Dermis microvascular lymphatic vessel endothelial cell (primary cell): Measurements from ENCODE around the gene NRGN. TPM values are rescaled to one million over a fixed set of nuclear protein-coding genes. Genes with fewer than 3 reads are reported as not detected.
"Not testable (repeated sequence)": the region's sequence is repeated elsewhere in the genome, so short reads cannot be mapped to it uniquely, and the experiment has no call there.

Experiments
- DNase-seq, 2 donors: peaks; one replicate each; pipeline versions ENCODE4 v3.0.0 to v3.0.0-alpha.2; 2010; ENCODE audit warnings: low read depth in 2 of 2
- total RNA-seq: library from RNA; depleted of rRNA; stranded (reverse); fragments of >200 nt; gene quantifications from 2 replicates; pipeline ENCODE4 v1.2.1, GENCODE V29; 2014

NRGN gene
- total RNA-seq, 1 donor from 2014 or later, result 0.64 TPM

- DNase-seq, result no peak
These were observed 17.6 kb downstream of the NRGN start for GRCh38 chr11:124757320-124757719.

GRCh38 chr11:124758355-124759265 is 18.9 kb downstream of the NRGN start:
- peak in 1 of 2 donors; percentile 89 for DNase-seq

- DNase-seq, result peak in 1 of 2 donors; percentile 99
These were observed 19.8 kb downstream of the NRGN start for GRCh38 chr11:124759266-124760204.

- peak in 1 of 2 donors; percentile 60 for DNase-seq
These were observed 20.5 kb downstream of the NRGN start for GRCh38 chr11:124760205-124760652.

GRCh38 chr11:124760806-124761205 is 21.1 kb downstream of the NRGN start:
- DNase-seq, result peak in 1 of 2 donors; percentile 17

- DNase-seq, result peak in 1 of 2 donors; percentile 43
These were observed 21.8 kb downstream of the NRGN start for GRCh38 chr11:124761301-124762104.

GRCh38 chr11:124762105-124762623 is 22.4 kb downstream of the NRGN start, which contains the start of gene ESAM:
Gene ESAM (minus strand): TSS chr11:124762290. CDS start chr11:124762154, 136 bp downstream.
- peak in 1 of 2 donors; percentile 40 for DNase-seq

- peak in 1 of 2 donors; percentile 50 for DNase-seq
These were observed 22.9 kb downstream of the NRGN start for GRCh38 chr11:124762624-124763155.

- peak; percentile 61 to 89 for DNase-seq
These were observed 23.6 kb downstream of the NRGN start for GRCh38 chr11:124763156-124763947.

- no peak for DNase-seq
These were observed 26.4 kb downstream of the NRGN start for GRCh38 chr11:124766156-124766555.

GRCh38 chr11:124768914-124769313 is 29.2 kb downstream of the NRGN start:
- DNase-seq, result no peak

- peak in 1 of 2 donors; percentile 72 for DNase-seq
These were observed 30.3 kb downstream of the NRGN start for GRCh38 chr11:124769806-124770774.

- not testable (repeated sequence) for DNase-seq
These were observed 31.2 kb downstream of the NRGN start for GRCh38 chr11:124770959-124771358.

GRCh38 chr11:124776865-124777645 is 37.3 kb downstream of the NRGN start:
- DNase-seq, result no peak

GRCh38 chr11:124778281-124778680 is 38.5 kb downstream of the NRGN start:
- DNase-seq, result peak in 1 of 2 donors; percentile 20

- DNase-seq, result no peak
These were observed 39.8 kb downstream of the NRGN start for GRCh38 chr11:124779568-124779967.

- DNase-seq, result no peak
These were observed 43.3 kb downstream of the NRGN start for GRCh38 chr11:124783002-124783401.
